ENCODE results near the gene AIRE.
"Not testable (repeated sequence)": the region's sequence is repeated elsewhere in the genome, so short reads cannot be mapped to it uniquely, and the experiment has no call there.

Gene AIRE

DNA sequence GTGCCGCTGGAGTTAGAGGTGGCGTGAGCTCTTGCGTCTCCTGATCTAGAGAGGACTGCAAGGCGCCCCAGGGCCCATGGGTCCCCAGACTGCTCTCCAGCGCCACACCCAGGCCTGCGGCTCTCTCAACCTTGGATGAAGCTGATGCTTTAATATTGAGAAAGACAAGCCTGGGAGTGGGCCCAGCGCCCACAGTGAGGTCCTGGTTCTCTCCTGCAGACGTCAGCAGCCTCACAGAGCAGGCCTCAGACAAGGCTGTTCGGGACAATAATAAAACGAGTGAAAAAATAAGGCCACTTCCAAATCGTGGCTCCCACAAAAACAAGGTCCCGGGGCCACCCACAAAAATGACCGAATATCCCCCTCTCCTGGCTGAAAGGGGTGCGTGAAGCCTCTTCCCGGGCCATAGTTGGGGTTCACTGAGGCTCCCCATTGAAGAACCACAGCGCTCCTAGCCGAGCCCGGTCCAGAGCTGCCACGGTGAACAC lies 18.0 kb upstream of the AIRE start:
- DNase-seq, result no peak

DNA sequence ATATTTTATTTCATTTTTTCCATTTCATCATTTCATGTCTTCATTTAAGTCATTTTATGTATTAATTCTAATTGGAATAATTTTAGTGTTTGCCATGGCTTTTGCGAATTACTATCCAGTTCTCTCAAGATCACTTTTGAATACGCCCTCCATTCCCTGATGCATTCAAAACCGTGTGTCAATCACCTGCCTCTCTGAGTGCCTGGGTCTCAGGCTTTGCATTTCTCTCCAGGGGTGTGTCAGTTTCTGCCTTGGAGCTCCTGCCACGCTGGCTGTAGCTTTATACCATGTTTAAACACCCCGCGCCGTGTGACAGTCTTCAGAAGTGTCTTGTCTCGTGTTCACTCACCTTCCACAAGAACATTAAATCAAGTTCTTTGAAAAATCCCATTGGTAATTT lies 16.6 kb upstream of the AIRE start:
- no peak for DNase-seq

DNA sequence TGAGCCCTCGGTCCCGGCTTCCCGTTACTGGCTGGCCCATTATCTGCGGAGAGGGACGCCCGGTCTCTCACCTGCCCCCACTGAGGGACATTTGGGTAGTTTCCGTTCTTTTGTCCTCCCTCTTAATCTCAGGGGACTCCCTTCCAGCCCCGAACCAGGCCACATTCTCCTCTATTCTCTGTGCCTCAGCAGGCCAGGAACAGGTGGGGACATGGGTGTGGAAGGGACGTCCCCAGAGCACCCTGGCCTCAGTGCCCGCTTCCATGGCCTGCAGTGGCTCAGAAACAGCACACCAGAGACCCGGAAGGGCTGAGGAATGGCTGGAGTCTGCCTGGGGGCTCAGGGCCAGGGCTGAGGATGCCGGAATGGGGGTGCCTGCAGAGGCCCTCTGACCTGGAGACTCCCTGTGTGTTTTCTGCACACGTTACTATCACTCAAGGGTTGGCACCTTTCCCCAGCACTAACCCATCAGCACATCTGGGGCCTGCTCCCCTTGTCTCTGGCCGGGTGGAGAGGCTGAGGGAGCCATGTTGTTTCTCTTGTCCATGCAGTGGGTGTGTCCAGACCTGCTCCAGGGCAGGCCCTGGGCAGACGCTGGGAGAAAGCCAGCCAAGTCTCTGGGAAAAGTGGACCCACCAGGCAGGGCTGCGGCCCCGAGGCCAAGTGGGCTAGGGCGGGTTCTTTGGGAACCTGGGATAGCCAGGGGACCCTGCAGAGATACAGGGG lies 14.0 kb upstream of the AIRE start:
- no peak for DNase-seq

DNA sequence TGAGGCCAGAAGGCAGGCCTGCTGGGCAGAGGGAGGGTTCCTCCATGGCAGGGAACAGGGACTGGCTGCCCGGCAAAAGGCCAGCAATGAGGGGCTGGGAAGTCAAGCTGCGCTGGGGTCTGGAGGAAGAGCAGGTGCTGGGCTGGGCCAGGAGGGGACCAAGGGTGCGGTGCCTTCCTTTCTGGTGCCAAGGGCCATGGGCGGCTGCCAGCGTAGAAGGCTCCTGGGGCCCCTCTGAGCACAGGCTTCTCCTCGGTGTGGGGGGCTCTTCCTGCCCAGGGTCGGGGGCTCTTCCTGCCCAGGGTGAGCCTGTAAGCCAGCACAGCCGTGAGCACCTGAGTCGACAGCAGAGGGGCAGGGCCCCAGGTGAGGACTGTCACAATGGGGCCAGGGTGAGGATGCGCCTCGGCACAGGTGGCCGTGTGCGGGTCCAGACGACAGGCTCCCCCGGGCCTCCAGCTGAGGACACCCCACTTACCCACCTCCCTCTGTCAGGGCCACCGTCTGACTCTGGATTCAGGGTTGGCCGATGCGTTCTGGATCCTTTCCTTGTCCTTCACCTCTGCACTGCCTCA lies 13.3 kb upstream of the AIRE start:
- no peak for DNase-seq

DNA sequence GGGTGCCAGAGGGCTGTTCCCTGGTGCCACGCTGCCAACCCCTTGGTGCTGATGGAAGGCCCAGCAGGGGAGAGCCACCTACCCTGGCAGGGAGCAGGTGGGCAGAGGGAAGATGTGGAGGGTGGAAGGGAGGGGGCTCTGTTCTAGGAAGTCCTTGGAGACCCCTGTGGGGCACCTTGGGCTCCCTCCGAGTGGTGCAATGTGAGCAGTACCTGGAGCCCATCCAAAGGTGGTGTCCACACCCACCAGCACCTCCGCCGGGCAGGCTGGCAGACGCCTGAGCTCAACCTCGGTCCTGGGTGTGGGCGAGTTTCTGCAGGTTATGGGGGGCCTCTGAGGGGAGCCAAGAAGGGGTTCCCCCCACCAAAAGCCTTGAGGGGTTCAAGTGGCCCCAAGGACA lies 12.6 kb upstream of the AIRE start:
- no peak for DNase-seq

DNA sequence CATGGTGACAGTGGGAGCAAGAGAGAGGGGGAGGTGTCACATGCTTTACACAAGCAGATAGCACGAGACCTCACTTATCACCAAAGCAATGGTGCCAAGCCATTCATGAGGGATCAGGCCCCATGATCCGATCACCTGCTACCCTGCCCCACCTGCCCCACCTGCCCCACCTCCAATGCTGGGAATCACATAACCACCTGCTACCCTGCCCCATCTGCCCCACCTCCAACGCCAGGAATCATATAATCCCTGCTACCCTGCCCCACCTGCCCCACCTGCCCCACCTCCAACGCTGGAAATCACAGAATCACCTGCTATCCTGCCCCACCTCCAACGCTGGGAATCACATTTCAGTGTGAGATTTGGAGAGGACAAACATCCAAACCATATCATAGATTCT lies 10.6 kb upstream of the AIRE start:
- DNase-seq, result no peak

DNA sequence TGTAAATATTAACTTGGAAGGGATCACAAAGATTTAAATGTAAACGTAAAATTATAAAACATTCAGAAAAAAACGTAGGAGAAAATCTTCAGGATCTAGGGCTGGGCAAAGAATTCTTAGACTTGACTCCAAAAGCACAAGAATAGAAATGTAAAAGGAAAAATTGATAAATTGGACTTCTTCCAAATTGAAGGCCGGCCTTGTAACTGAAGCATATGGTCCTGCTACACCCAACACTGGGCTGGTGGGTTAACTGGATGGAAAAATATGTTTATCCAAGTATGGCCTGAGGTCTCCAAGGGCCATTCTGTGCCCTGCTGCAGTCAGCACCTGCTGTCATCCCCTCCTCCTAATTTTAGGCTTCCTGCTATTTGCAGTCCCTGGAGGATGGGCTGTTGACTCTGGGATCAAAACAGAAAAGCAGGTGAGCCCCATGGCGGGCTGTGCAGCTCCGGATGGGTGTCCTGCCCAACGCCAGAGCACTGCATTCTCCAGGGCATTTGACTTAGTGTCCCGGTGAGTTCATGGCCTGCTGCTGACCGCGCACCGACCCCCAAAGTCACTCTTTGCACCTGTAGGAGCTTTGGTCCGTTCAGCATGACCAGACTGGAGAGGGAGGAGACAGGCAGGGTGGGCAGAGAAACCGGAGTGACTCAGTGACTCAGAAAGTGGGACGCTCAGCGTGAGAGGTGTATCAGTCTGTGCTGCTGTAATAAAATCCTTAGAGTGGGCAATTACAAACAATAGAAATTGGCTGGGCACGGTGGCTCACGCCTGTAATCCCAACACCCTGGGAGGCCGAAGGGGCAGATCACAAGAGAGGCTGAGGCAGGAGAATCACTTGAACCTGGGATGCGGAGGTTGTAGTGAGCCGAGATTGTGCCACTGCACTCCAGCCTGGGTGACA lies 6.1 kb upstream of the AIRE start:
- DNase-seq, result no peak

DNA sequence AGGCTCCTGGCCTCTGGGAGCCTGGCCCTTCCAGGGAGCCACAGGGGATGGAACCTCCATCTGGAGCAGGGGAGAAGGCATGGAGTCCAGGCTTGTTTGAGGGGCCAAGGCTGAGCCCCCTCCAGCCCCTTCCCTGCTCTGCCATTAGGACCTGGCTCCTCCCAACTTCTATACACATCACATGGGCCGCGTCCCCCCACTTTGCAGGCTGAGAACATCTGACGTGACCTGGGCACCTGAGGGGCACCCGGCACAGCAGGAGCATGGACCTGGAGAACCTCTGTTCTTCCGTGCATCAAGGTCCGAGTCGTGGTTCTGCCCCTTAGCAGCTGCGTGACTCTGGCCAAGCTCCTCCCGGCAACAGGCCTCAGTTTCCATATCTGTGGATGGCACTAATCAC lies 3.9 kb upstream of the AIRE start:
- DNase-seq, result no peak

DNA sequence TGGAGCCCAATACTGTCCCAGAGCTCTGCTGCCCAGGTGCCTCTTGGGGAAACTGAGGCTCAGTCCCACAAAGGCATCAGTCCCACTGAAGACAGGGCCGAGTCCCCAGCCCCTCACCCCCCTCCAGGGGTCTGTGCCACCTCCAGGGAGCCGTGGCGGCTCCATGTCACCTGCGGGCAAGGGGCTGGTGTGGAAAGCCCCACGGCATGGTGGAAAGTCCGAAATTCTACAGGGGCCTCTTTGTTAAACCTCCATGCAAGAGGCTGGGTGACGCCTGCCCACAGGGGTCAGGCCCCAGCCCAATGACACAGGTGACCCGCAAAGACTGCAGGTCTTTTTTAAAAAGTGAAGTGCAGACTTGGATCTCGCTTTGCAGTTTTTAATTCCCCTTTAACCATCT lies 3.3 kb upstream of the AIRE start:
- no peak for DNase-seq

DNA sequence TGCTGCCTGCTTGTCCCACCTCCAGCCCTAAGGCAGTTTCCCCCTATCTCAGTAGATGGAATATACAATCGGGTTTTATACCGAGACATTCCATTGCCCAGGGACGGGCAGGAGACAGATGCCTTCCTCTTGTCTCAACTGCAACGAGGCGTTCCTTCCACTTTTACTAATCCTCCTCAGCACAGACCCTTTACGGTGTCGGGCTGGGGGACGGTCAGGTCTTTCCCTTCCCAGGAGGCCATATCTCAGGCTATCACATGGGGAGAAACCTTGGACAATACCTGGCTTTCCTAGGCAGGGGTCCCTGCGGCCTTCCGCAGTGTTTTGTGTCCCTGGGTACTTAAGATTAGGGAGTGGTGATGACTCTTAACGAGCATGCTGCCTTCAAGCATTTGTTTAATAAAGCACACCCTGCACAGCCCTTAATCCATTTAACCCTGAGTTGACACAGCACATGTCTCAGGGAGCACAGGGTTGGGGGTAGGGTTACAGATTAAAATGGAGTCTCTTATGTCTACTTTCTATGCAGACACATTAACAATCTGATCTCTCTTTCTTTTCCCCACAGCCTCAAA lies 2.4 kb upstream of the AIRE start:
- not testable (repeated sequence) for DNase-seq

DNA sequence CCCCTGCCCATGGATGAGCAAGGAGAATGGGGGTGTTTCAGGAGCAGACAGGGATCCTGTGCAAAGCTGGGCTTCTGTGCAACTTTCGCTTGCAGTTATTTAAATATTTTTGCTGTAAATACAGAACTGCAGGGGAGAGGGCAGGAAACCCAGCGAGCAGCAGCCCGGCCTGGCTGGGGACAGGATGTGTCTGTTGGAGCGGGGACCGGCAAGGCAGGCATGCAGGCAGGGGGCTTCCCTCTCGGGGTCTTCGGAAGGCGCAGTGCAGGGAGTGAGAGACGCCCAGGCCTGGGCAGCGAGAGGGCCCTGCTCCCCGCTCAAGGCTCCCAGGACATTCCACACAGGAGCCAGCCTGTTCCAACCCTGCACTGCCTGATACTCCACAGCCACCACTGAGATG lies 1.7 kb upstream of the AIRE start:
- no peak for DNase-seq

DNA sequence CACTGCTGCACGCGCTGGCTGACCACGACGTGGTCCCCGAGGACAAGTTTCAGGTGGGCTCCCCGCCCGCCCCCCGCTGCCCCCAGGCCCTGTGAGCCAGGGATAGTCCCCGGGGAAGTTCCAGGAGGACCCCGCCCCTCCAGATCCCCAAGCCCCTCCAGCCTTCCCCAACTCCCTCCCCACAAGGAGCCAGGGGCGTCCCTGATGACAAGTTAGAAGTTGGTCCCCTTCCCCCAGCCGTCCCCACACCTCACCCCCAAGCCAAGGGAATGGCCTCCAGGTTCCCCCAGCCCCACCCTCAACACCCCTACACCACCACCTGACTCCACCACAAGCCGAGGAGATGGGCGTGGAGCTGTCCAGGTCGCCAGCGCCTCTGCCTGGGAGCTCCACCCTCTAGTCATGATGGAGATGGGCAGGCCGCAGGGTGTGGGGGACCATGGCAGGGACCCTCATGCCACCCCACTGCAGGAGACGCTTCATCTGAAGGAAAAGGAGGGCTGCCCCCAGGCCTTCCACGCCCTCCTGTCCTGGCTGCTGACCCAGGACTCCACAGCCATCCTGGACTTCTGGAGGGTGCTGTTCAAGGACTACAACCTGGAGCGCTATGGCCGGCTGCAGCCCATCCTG lies 525 bp downstream of the AIRE start:
- DNase-seq, result no peak

DNA sequence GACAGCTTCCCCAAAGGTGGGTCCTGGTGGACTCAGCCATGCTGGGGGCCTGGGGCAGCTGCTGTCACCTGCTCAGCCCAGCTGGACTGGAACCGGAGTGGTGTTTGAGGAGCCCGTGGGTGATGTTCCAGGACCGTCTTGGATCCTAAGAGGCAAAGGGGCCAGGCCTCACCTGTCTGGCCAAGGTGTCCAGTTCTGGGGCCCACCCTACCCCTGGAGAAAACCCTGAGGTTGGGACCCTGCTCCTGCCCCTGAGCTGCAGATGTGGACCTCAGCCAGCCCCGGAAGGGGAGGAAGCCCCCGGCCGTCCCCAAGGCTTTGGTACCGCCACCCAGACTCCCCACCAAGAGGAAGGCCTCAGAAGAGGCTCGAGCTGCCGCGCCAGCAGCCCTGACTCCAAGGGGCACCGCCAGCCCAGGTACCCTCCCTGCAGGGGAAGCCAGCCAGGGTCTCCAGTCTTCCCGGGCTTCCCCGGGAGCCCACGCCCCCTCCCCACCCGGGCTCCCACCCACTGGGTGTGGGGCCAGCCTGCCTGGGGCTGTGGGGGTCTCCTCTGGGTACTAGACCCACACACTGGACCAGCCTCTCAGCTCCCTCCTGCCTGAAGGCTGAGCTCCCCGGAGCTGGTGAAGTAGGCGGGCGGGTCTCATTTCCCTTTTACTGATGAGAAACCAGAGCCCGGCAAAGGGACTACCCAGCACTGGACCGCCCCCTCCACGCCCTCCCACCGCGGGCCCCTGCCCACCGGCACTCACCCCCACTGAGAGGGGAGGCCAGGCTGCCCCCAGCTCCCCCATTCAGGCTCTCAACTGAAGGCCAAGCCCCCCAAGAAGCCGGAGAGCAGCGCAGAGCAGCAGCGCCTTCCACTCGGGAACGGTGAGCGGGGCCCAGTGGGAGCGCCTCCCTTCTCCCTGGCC lies 1.3 kb downstream of the AIRE start:
- DNase-seq, result no peak

DNA sequence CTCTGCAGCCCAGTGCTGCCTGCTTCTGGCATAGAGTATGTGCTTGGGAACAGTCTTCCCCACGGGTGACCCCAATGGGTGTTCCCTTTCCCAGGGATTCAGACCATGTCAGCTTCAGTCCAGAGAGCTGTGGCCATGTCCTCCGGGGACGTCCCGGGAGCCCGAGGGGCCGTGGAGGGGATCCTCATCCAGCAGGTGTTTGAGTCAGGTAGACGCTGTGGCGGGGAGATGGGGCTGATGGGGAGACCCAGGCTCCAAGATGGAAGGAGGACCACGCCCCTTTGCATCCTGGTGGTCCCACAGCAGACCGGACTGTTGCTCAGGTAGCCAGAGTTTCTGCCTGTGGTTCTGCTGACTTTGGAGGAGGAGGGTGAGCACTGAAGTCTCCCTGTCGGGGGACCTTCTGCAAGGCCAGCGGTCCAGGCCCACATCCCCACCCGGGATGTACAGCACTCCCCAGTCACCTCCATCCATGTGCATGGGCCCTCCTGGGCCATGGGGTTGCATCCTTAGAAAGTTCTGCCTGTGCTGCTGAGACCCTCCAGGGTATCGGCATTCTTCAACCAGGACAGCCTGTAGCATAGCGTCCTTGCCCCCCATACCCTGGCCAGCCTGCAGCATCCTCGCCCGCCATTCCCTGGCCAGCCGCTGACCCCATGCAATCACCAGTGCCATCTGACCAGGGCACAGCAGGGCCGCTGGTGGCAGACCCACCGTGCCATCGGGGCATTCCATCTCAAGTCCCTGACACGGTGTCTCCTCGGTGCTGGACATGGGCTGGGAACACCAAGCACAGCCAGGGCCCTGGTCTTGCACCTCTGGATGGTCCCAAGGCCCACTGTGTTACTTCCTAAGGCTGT lies 2.8 kb downstream of the AIRE start:
- no peak for DNase-seq

DNA sequence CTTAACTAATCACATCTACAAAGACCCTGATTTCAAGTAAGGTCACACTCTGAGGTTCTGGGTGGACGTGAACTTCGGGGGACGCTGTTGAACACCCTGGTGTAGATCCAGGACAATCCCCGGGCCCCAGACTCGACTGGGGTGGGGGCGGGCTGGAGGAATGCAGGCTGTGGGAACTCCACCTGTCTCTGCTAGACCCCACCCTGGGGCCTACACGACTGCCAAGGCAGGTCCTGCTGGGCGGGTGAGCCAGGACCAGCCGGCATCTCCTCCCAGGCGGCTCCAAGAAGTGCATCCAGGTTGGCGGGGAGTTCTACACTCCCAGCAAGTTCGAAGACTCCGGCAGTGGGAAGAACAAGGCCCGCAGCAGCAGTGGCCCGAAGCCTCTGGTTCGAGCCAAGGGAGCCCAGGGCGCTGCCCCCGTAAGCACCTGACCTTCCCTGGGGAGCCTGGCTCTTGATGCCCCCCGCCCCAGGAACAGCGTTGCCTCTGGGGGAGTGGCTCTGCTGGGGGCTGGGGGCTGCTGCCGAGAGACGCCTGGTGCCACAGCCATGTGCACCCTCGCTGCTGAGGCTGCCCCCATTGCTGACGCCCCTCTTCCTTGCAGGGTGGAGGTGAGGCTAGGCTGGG lies 3.8 kb downstream of the AIRE start:
- no peak for DNase-seq

DNA sequence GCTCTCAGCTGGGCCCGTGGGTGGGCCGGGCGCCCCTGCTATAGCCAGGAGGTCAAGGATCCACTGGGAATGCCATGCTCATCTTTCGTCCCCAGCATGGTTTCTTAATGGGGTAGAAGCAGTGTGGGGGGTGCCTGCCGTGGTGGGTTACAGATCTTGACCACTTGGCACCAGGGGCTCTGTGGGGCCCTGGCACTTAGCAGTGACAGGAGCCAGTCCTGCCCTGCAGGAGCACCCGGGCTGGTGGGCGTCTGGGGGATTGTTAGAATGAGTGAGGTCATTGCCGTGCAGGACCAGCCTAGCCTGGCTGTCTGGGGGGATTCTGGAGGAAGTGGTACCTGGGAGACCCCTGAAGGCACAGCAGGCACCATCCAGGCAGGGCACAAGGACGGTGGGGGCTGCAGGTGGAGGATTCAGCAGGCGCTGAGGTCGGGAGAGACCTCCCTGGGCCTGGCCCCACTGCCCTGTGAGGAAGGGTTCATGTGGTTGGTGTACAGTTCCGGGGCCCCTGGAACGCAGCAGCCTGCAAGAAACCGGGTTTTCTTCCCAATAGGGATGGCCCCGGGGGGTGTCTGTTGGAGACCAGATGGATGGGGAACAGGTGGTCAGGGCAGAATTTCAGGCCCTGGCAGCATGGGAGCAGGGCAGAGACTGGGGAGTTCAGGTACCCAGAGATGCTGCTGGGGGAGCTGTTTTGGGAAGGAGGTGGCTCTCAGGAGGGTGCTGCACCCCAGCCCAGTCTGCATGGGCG lies 4.8 kb downstream of the AIRE start:
- DNase-seq, result no peak

DNA sequence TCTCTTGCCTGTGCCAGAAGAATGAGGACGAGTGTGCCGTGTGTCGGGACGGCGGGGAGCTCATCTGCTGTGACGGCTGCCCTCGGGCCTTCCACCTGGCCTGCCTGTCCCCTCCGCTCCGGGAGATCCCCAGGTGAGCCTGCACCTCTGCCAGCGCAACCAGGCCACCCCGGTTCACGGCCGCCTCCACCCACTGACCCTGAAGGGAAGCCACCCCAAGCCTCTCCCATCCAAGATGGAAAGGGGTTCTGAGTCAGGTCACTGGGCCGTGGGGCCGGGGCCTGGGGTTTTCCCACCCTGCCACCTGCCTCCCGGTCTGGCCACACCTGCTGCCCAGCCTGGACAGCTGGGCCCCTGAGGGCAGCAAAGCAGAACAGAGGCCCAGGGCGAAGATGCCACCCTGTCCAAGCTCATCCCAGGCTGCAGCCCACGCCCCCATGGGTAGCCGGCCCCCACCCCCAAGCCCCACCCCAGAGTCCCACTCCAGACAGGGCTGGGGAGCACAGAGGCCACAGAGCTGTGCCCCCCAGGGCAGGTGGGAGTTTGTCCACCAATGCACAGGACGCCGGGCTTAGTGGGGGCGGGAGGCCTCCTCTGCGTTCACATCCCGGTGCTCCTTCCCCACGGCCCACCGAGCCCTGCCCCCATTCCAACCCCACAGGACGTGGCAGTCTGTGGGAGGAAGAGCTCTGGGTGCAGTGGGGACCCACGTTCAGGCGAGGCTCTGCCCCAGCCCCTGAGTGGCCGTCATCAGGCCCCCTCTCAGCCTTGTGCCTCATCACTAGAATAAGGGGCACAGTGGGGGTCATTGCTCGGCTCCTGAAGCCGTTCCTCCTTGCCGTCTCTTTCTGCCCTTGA lies 5.6 kb downstream of the AIRE start:
- DNase-seq, result no peak

DNA sequence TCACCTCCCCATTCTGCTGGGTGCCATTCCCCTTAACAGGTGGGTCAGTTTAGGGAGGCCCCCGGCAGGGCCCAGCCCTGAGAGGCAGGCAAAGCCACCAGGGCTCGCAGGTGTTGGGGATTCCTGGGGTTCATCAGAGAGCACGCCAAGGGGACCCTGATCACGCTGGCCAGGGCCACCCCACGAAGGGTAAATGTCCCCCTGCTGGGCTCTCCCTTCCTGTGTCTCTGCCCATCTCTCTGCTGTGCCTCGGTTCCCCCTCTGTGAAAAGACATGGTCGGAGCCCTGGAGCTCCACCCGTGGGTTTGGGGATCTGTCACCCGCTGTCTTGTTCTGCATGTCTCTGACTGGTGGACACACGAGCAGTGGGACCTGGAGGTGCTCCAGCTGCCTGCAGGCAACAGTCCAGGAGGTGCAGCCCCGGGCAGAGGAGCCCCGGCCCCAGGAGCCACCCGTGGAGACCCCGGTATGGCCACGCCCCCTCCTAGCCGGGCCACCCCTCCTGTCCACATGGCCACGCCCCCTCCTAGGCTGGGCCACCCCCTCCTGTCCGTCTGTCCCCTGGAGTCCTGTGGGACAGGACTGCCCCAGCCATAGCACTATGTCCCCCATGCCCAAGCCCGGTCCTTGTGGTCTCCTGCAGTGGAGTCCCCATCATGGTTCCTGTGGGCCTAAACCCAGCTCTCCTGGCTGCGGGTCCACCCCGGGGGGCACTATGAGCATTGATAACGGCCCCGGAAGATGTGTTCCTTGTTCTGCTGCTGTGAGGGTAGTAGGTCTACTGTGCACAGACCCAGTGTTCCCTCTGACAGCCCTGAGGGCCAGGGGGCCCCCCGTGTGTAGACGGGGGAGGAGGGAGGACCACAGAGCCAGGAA lies 6.5 kb downstream of the AIRE start:
- DNase-seq, result no peak

Data from NCI-H2107 (cell line).